Measurements from ENCODE around the gene SUV39H1.

- TF ChIP-seq IRF2 (CRISPR knock-in tag; IDR thresholded peaks at IDR 0.05): no peak
- no peak for TF ChIP-seq RARG (CRISPR knock-in tag; IDR thresholded peaks at IDR 0.05; ENCODE audit: low read depth)
- TF ChIP-seq POLR2A (IDR thresholded peaks at IDR 0.05; ENCODE audit: insufficient read depth in 1 of 2, low read depth in 2 of 2, low read length in 2 of 2): no peak
- no peak for TF ChIP-seq CTCF (CRISPR knock-in tag; IDR thresholded peaks at IDR 0.05)
- no peak for TF ChIP-seq ATF3 (CRISPR knock-in tag; IDR thresholded peaks at IDR 0.05)
- TF ChIP-seq SOX6 (IDR thresholded peaks at IDR 0.05): no peak
- no peak for TF ChIP-seq SOX6 (CRISPR knock-in tag; IDR thresholded peaks at IDR 0.05)
- no peak for TF ChIP-seq ETV6 (CRISPR knock-in tag; conservative IDR thresholded peaks at IDR 0.05)
- no peak for TF ChIP-seq SIN3B (IDR thresholded peaks at IDR 0.05; ENCODE audit: low read length)
- no peak for TF ChIP-seq NPAS2 (CRISPR knock-in tag; IDR thresholded peaks at IDR 0.05; ENCODE audit: borderline replicate concordance)
- TF ChIP-seq ASH2L (IDR thresholded peaks at IDR 0.05; ENCODE audit: insufficient read length, low read depth, low read length): no peak
- TF ChIP-seq ZNF17 (CRISPR knock-in tag; IDR thresholded peaks at IDR 0.05): no peak
These were observed 45.3 kb downstream of the SUV39H1 start for GRCh38 chrX:48741834-48742233.
